CD4-positive, alpha-beta T cell (primary cell): Measurements from ENCODE around the gene FBXO41. TPM values are rescaled to one million over a fixed set of nuclear protein-coding genes. Genes with fewer than 3 reads are reported as not detected.

ENCODE experiments used
- ATAC-seq: fragments of 200-7000 bp; cut with Tn5 transposase; one replicate; pipeline ENCODE4 v1.10.0; 2022; ENCODE audit warnings: mild to moderate bottlenecking; ENCODE audit not compliant: poor library complexity
- CTCF ChIA-PET: fragments of 350-600 bp; sonication (Branson Sonifier 250); formaldehyde crosslinking; loops from one replicate; lab custom pipeline; 2021; ENCODE audit warnings: antibody characterized with exemption, inconsistent platforms; lab: Charles Lee
- POLR2A ChIA-PET: fragments of 350-600 bp; sonication (Branson Sonifier 250); formaldehyde crosslinking; loops from one replicate; lab custom pipeline; 2021; ENCODE audit warnings: antibody characterized with exemption, inconsistent platforms; lab: Charles Lee
- DNase-seq, 14 experiments: peaks; one replicate each; pipeline ENCODE4 v3.0.0-alpha.2; 2013 to 2020; ENCODE audit warnings: mixed read lengths in 2 of 14
- H3K27ac ChIP-seq, 2 donors: one replicate each; pipeline versions ENCODE4 v1.5.1 to v1.7.0; 2013; ENCODE audit warnings: low read length in 2 of 2, low read depth in 1 of 2, mild to moderate bottlenecking in 1 of 2
- H3K27me3 ChIP-seq, 2 experiments: 1 replicate in 1 of 2; 2 replicates in 1 of 2; pipeline versions ENCODE4 v1.6.1 to v1.7.0; 2013; ENCODE audit warnings: low read length in 2 of 2, control low read depth in 1 of 2, mild to moderate bottlenecking in 1 of 2, moderate library complexity in 1 of 2; ENCODE audit not compliant: insufficient read depth in 2 of 2, control insufficient read depth in 1 of 2
- H3K36me3 ChIP-seq: one replicate; pipeline ENCODE4 v1.6.1; 2013; ENCODE audit warnings: low read length, control low read depth; ENCODE audit not compliant: insufficient read depth
- H3K4me1 ChIP-seq: one replicate; pipeline ENCODE4 v1.6.1; 2013; ENCODE audit warnings: low read length, control low read depth; ENCODE audit not compliant: insufficient read depth
- H3K4me3 ChIP-seq: one replicate; pipeline ENCODE4 v1.5.1; 2013; ENCODE audit warnings: mild to moderate bottlenecking, low read length, moderate library complexity
- H3K9me3 ChIP-seq, 2 experiments: 1 replicate in 1 of 2; 2 replicates in 1 of 2; pipeline versions ENCODE4 v1.6.1 to v1.7.0; 2013; ENCODE audit warnings: low read length in 2 of 2, mild to moderate bottlenecking in 2 of 2, control low read depth in 1 of 2, moderate library complexity in 1 of 2; ENCODE audit not compliant: control insufficient read depth in 1 of 2, insufficient read depth in 1 of 2
- H3K27ac Mint-ChIP-seq: one replicate; pipeline ENCODE4 v1.8.0; 2020; ENCODE audit warnings: mixed read lengths
- H3K27me3 Mint-ChIP-seq: one replicate; pipeline ENCODE4 v1.8.0; 2021; ENCODE audit warnings: mixed read lengths
- H3K36me3 Mint-ChIP-seq: one replicate; pipeline ENCODE4 v1.8.0; 2021; ENCODE audit warnings: low read depth, mixed read lengths
- H3K4me1 Mint-ChIP-seq: one replicate; pipeline ENCODE4 v1.8.0; 2021; ENCODE audit warnings: low read depth, mixed read lengths
- H3K4me3 Mint-ChIP-seq: one replicate; pipeline ENCODE4 v1.8.0; 2020; ENCODE audit warnings: mild to moderate bottlenecking, mixed read lengths
- H3K9me3 Mint-ChIP-seq: one replicate; pipeline ENCODE4 v1.8.0; 2020; ENCODE audit warnings: mixed read lengths
- intact Hi-C, 2 experiments: fragments of 100-400 bp; cut with DNase I in 1 of 2; cut with micrococcal nuclease in 1 of 2; formaldehyde crosslinking; loops; one replicate each; pipeline versions ENCODE4 v1.15.1 to v1.9.0; 2023 to 2025; cut with DNase I, micrococcal nuclease
- total RNA-seq, 174 experiments: library from RNA in 2 of 174; stranded (reverse) in 2 of 174; gene quantifications; one replicate each; pipeline ENCODE4 v1.2.3 and lab custom pipeline; 2021 to 2026
- TF ChIP-seq, protein P1 (sequence below): fragments of 200-600 bp; IDR thresholded peaks from one replicate; pipeline ENCODE4 v1.8.0; 2022; ENCODE audit warnings: antibody characterized with exemption, mild to moderate bottlenecking

Gene FBXO41
- total RNA-seq, 2 experiments from 2014 or later: 14.0 to 16.0 TPM

DNA sequence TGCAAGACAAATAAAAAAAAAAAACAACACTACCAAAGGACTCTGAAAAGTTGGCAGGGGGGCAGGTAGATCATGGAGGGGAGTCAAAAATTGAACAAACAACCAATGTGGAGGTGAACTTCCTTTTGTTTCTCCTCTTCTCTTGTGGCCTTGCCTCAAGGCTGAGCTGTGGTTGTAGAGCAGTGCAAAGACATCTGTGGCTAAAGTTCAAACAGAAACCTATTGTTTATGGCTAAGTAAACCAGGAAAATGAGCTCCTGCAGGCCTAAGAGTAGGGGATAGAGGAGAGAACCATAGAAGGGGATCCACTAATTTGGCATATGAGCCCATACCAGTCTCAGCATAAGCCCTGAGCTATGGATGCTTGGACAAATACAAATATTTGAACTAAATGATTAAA, 49.3 kb upstream of the FBXO41 start:
- CTCF ChIA-PET: interaction anchor here (1.5 kb wide), 1 partner anchor 44 kb away, joined by 3 read pairs; no protein-coding TSS in a partner anchor
- H3K27me3 Mint-ChIP-seq: peaks cover 23% of the 10 kb centered on the region
- POLR2A ChIA-PET: no interaction called here
- H3K9me3 Mint-ChIP-seq: peaks cover 9% of the 10 kb centered on the region
- intact Hi-C loops: no loop called here
- H3K4me1 ChIP-seq: no peaks in the 10 kb centered on the region
- DNase-seq (no peak), ATAC-seq (no peak)
- TF ChIP-seq, protein P1, sequence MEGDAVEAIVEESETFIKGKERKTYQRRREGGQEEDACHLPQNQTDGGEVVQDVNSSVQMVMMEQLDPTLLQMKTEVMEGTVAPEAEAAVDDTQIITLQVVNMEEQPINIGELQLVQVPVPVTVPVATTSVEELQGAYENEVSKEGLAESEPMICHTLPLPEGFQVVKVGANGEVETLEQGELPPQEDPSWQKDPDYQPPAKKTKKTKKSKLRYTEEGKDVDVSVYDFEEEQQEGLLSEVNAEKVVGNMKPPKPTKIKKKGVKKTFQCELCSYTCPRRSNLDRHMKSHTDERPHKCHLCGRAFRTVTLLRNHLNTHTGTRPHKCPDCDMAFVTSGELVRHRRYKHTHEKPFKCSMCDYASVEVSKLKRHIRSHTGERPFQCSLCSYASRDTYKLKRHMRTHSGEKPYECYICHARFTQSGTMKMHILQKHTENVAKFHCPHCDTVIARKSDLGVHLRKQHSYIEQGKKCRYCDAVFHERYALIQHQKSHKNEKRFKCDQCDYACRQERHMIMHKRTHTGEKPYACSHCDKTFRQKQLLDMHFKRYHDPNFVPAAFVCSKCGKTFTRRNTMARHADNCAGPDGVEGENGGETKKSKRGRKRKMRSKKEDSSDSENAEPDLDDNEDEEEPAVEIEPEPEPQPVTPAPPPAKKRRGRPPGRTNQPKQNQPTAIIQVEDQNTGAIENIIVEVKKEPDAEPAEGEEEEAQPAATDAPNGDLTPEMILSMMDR: no peak
- H3K27ac Mint-ChIP-seq: no peak overlapping the region
- H3K36me3 ChIP-seq: no peaks in the 10 kb centered on the region
- no peak overlapping the region for H3K4me3 Mint-ChIP-seq
- H3K27me3 ChIP-seq: peaks cover 3 to 4% of the 10 kb centered on the region in 2 experiments
- no peak overlapping the region for H3K27ac ChIP-seq
- no peaks in the 10 kb centered on the region for H3K36me3 Mint-ChIP-seq
- H3K4me3 ChIP-seq: no peak overlapping the region
- H3K9me3 ChIP-seq: peaks cover 11 to 17% of the 10 kb centered on the region in 2 experiments
- H3K4me1 Mint-ChIP-seq: no peaks in the 10 kb centered on the region

DNA sequence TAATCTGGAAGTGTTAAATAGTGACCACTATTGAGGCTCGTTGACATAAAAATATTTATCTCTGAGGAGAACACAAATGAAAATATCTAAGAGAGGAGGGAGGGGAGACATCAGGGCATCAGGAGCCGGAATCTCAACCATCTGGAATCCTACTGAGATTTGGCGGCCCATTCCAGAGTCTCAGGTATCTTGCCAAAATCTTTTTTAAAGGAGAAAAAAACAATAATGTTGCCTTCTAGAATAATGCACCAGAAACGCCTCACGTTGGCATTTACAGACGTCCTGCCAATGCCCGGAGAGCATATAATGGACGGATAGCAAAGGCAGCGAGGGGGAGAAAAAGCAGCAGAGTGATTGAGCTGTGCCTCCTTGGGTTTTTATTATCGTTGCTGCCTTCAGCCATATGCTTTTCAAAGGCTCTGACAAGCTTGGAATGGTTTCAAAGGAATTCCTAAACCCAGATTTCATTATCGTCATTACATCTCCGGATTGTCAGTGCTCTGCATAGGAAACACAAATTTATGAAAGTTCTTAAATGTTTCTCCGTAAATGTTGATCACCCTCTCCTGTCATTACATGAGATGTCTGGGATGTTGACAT, 39.9 kb upstream of the FBXO41 start:
- no peaks in the 10 kb centered on the region for H3K4me1 ChIP-seq
- H3K27me3 ChIP-seq: peaks cover 16 to 21% of the 10 kb centered on the region in 2 experiments
- H3K27ac ChIP-seq: no peak overlapping the region
- no peak overlapping the region for H3K4me3 ChIP-seq
- Mint-ChIP-seq H3K9me3 (no peaks in the 10 kb centered on the region), H3K4me1 (no peaks in the 10 kb centered on the region), H3K27ac (no peak overlapping the region), H3K4me3 (no peak overlapping the region), H3K36me3 (no peaks in the 10 kb centered on the region), H3K27me3 (peaks cover 69% of the 10 kb centered on the region)
- ChIA-PET POLR2A (no interaction called here), CTCF (no interaction called here)
- H3K36me3 ChIP-seq: no peaks in the 10 kb centered on the region
- TF ChIP-seq, protein P1: no peak
- ATAC-seq (no peak), DNase-seq (no peak)
- H3K9me3 ChIP-seq: no peaks in the 10 kb centered on the region
- intact Hi-C loops: no loop called here

DNA sequence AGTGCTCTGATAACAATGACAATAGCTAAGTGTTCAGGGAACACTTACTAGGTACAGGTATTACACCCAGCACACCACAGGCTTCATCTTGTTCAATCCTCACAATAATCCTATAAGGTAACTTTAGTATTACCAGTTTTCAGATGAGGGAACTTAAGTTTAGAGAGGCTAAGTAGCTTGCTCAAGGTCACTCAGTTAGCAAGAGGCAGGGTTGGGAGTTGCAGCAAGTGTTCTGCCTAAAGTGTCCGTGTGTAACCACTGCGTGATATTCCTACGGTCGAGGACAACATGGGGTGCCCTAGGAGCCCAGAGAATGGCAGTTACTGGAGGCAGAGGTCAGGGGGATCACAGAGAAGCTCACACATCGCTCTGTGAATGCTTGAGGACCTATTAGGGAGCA, 39.3 kb upstream of the FBXO41 start:
- intact Hi-C loops: no loop called here
- no peaks in the 10 kb centered on the region for H3K36me3 Mint-ChIP-seq
- ChIA-PET CTCF (no interaction called here), POLR2A (no interaction called here)
- Histone ChIP-seq H3K4me1 (no peaks in the 10 kb centered on the region), H3K36me3 (no peaks in the 10 kb centered on the region), H3K9me3 (no peaks in the 10 kb centered on the region), H3K27ac (no peak overlapping the region), H3K27me3 (peaks cover 16 to 21% of the 10 kb centered on the region in 2 experiments), H3K4me3 (no peak overlapping the region)
- H3K4me3 Mint-ChIP-seq: no peak overlapping the region
- TF ChIP-seq, protein P1: no peak
- no peaks in the 10 kb centered on the region for H3K4me1 Mint-ChIP-seq
- no peak overlapping the region for H3K27ac Mint-ChIP-seq
- ATAC-seq (no peak), DNase-seq (no peak)
- H3K9me3 Mint-ChIP-seq: no peaks in the 10 kb centered on the region
- peaks cover 66% of the 10 kb centered on the region for H3K27me3 Mint-ChIP-seq
